HG03135 (cell line): Measurements from ENCODE around the gene PDE4D.

Experiments used
- ATAC-seq: cut with Tn5 transposase; IDR thresholded peaks from one replicate; pipeline ENCODE4 v1.9.1; 2021; ENCODE audit warnings: mild to moderate bottlenecking, moderate library complexity; ENCODE audit not compliant: unreplicated experiment

The PDE4D gene

DNA sequence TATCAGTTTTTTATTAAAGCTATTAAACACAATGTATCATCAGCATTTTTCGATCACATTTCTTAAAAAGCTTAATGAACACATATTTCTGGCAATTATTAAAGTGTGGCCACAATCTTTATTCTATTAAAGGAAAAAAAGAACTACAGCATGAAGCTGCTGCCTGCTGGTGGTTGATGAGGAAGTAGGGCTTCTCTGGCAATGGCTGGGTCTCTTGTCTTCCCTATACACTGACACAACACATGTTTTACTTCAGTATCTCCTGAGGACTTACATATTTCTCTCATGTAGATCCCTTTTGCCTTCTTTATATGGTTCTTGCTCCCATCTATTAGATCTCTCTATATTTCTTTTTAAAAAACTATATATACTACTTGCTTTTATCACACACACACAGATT is 719.9 kb downstream of the PDE4D start:
- no peak for ATAC-seq

DNA sequence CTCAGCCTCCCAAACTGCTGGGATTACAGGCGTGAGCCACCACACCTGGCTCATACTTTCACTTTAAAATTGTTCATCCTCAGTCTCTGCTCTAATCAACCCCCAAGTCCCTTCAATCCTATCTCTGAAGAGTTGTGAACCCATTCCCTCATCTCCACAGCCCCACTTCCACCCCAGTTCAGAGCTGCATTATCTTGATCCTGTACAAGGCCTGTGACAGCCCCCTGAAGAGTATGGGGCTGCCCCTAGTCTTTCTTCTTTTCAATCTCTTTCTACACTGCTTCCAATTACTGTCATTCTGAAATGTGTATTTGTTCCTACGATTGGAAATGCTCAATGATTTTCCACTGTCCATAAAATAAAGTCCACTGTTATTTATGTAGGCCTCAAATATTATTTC is 722.4 kb downstream of the PDE4D start:
- ATAC-seq: no peak

DNA sequence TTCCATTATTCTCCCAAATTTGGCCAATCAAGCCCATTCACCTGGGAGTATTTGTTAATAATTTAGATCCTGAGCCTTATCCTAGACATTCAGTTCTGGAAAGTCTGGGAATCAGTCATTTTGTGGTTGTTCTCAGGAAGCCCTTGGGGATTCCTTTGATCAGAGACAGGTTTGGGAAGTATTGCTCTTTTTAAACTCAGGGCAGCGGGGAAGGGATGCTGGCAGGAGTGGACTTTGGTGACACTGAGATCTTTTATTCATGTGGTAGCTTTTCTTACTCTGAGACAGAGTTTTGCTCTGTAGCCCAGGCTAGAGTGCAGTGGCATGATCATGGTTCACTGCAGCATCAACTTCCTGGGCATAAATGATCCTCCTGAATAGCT is 723.8 kb downstream of the PDE4D start:
- ATAC-seq: no peak

DNA sequence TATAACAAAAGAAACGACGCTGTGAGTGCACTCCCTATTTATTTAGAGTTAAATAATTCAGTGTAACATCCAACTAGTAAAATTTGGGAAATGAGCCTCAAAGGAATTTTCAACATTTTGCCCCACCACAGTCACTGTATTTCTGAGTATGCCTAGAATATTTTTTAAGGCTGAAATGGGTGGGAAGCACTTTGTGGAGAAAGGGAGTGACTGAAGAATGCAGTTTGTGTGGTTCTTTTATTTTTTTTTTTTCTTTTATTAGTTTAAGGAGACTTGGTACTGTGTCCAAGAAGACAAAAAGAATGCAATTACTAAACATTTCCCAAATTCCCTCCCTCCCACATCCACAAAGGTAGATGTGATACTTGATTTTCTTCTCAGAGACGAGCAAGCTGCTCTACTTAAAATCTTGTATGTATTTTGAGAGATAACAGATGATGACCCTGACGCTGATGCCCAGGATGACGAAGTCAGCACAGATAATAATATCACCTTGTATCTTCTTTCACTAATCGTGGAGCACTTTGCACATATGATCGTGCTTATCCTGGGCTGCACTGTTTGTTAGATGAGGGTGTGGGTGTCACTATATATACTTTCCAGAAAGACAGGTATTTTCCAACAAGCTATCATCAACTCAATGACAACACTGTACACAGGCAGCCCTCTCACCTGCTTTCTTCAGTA is 724.3 kb downstream of the PDE4D start:
- ATAC-seq: no peak

DNA sequence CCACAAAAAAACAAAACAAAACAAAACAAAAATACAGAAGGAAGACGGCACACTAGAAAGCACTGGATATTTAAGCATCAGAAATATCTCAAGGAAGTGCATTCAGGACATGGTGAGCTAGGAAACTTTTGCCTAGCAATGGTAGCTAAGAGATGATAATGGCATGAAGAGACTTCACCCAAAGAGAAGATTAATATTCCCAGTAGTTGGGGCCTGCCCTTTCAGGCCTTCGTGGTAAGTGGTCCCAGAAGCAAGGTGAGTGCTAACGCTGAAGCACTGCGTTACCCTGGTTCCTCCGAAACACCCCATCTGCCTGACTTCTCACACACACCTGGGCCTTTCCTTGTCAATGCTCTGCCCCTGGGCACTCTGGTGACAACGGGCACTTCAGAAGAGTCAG is 725.5 kb downstream of the PDE4D start:
- no peak for ATAC-seq

- no peak for ATAC-seq
Measured at GRCh38 chr5:59164041-59164830, 729.3 kb downstream of the PDE4D start.

DNA sequence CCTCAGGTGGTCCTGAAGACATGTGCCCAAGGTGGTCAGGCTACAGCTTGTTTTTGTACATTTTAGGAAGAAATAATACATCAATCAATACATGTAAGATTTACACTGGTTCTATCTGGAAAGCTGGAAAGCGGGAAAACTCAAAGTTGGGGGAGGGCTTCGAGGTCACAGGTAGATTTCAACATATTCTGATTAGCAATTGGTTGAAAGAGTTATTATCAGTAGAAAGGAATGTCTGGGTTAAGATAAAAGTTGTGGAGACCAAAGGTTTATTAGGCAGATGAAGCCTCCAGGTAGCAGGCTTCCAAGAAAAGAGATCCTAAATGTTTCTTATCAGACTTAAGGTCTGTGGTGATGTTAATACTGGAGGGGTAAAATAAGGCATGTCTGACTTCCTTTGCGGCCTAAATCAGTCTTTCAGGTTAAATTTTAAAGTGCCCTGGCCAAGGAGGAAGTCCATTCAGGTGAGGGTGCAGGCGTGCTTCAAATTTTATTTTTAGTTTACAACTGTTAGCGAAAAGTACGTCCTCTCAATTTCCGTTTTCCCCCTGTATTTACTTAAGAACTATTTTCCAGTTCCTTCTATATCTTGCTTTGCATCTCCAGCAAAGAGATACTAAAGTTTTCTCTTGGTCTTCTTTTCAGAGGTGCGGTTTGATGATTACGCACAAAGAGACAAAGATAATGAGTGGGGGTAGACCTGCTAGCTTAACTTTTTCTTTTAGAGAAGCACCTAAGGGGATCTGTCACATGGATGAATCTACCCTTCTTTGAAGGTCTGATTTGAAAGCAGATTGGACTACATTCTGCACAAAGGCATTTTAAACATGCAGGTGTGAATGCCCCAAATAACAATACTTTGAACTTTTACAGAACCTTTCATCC is 732.1 kb downstream of the PDE4D start:
- ATAC-seq: no peak

DNA sequence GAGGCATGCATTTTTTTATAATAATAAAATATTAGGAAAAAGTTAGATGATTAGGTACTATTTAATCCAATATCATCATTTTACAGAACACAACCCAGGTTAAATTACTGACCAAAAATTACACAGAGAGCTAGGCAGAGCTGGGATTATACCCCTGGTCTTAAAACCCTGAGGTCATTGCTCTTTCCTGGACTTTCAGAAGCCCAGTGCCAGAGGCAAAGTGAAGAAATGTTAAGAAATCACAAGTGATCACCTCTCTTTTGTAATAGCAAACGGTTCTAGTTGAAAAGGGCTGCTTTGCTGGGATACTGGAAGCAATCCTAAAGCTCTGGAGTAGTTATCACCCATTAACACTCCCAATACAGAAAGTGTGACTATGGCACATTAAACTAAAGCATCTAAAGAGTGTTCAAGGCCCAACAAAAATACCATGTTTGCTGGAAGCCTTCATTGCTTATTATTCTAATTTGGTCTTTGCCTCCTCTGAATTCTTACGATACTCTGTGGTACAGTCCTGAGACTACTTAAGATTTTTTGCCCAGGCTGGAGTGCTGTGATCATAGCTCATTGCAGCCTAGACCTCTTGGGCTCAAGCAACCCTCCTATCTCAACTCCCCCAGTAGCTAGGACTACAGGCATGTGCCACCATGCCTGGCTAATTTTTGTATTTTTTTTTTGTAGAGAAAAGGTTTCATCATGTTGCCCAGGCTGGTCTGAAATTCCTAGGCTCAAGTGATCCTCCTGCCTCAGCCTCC is 734.7 kb downstream of the PDE4D start:
- ATAC-seq: no peak

- no peak for ATAC-seq
Measured at GRCh38 chr5:59158165-59158564, 735.4 kb downstream of the PDE4D start.

DNA sequence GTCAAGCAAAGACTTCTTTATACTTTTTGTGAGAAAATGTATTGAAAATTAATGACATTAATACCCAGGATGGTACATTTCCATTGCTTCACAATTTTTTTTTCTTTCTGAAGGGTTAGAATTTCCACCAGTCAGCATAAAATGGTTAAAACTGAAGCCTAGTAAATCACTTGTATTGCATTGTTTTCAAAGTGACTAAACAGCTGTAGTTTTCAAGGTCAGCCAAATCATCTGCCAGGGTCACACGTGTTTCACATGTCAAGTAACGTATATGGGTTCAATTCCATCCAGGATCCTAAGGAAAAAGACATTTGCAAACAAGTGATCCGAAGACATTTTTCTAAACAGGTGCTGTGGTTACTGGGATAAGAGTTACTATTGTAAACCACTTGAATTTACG is 736.5 kb downstream of the PDE4D start:
- no peak for ATAC-seq

GRCh38 chr5:59152701-59153245 is 740.8 kb downstream of the PDE4D start:
- no peak for ATAC-seq

DNA sequence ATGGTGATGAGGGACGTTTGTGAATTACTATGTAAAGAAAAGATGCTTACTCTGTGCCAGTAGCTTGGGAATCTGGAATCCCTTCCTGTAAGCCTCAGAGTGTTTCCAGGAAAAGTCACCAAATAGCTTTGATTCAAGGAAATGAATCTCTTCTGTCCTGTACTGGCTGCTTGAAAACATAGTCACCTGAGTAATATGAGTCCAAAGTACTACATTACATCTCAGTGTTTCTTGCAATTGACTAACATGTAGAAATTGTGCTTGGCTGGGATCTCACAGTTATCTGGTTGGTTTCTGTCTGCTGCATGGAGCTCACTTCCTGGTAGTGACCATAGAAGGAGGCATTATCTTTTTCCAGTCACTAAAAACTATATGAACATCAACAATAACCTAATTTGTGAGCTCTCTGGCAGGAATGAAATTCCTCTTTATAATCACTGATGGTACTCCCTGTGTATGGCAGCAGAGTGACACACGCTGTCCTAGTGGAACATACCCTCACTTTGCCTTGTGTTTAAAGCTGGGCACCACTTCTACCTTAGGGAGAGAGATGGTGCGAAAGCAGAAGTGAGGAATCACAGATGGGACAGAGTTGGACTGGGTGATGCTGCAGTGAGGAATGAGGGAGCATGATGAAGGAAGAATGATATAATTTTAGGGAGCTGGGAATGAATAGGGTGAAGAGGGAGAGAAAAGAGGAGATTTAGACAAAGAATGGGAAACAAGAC is 742.2 kb downstream of the PDE4D start:
- no peak for ATAC-seq

DNA sequence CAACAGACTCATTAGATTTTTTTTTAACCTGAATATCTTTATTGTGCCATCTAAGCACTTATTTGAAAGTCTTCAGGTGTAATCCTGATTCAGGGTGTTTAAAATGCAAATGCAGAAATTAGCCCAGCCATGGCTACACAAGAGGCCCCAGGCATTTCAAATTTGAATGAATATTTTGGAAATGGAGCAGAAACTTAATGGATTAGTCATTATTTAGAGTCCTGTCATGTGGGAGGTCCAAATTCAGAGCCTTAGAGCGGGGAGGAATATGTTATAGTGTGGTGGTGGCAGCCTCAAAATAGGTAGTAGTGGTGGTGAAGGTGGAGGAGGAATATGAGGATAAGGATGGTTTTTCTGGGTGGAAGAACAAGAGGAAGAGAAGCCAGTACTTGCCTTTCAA is 743.7 kb downstream of the PDE4D start:
- ATAC-seq: no peak

DNA sequence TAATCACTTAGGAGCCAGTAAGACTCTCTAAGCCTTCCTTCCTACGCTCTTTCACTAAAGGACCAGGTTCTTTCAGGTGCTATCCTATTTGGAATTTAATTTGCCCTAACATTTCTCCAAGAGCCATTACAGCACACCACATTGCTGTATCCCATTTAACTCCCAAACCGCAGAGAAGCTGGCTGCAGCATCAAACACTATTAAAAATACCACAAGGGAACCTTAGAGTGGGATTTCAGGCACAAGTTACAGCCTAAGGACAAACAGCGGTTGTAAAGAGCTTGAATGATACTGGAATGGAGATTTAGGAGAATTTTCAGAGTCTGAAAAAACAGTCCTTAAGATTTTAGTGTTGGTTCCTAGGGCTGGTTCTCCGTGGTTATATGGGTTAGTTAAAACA is 744.3 kb downstream of the PDE4D start:
- ATAC-seq: no peak

DNA sequence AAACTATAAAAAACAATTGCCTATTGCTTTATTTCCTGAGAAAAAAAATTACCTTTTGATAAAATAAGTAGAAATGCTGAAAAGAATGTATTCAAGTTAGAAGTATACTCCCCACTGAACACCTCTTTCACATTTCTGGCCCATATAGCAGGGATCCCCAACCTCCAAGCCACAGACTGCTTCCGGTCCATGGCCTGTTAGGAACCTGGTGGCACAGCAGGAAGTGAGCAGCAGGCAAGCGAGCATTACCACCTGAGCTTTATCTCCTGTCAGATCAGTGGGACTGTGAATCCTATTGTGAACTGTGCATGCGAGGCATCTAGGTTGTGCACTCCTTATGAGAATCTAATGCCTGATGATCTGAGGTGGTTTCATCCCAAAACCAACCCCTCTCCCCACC is 746.8 kb downstream of the PDE4D start:
- ATAC-seq: no peak

- ATAC-seq: peak; percentile 95
Measured at GRCh38 chr5:59143926-59144333, 749.6 kb downstream of the PDE4D start.

GRCh38 chr5:59142927-59143326 is 750.6 kb downstream of the PDE4D start:
- ATAC-seq: no peak

DNA sequence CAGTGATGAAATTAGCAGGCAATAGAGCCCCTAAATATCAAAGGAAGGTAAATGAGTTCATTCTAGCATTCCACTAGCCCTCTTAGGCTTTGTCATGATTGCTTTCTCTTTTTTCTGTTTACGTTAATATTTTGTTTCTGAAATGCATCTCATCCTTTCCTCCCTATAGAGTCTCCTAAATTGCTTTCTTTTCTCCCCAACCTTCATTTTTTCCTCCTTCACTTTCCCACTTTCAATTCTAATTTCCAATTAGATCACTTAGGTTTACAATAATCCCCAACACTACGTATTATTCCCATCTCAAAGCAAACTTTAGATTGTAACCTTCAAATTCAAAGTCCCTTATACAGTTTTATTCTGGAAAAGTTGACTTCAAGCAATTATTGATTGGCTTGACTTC is 751.4 kb downstream of the PDE4D start:
- ATAC-seq: no peak

DNA sequence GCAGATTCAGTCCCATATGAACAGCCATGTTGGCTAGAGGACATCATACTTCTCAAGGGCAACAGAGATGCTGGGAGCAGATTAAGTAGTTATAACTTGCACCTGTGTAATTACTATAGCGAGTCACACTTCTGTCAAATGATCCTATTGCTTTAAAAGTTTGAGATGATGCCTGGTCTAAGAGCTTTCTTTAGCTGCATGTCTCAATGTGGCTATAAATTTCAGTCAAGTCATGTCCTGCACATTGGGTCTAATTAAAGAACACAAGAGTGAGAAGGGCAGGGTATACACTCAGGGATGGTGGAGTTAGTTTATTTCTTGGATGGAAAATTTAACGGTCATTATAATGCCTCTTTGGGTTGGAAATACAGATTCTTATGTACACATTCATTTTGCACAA is 753.4 kb downstream of the PDE4D start:
- no peak for ATAC-seq

DNA sequence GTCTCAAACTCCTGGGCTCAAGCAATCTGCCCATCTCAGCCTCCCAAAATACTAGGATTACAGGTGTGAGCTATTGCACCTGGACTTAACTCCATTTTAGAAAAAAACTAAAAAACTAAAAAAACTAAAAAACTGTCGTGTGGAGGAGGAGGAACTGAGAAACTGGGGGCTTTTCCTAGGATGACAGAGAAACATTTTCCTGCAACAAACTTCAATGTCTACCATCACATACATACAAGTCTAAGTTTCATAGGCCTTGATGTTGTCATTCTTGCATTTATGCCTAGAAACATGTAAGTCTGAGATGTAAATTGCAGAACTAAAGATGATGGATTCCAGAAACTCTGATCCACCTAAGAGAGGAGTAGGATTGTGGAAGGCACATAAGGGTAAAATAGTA is 753.8 kb downstream of the PDE4D start:
- no peak for ATAC-seq
